GM19467 (cell line): ENCODE measurements around the gene RGL2.
A peak's percentile ranks its signal among the peaks of the same experiment; 100 is the strongest.
"Not testable (repeated sequence)": the region's sequence is repeated elsewhere in the genome, so short reads cannot be mapped to it uniquely, and the experiment has no call there.

Experiments
- ATAC-seq: cut with Tn5 transposase; IDR thresholded peaks from one replicate; pipeline ENCODE4 v1.9.1; 2021; ENCODE audit warnings: mild to moderate bottlenecking, moderate library complexity; ENCODE audit not compliant: unreplicated experiment

The RGL2 gene

DNA sequence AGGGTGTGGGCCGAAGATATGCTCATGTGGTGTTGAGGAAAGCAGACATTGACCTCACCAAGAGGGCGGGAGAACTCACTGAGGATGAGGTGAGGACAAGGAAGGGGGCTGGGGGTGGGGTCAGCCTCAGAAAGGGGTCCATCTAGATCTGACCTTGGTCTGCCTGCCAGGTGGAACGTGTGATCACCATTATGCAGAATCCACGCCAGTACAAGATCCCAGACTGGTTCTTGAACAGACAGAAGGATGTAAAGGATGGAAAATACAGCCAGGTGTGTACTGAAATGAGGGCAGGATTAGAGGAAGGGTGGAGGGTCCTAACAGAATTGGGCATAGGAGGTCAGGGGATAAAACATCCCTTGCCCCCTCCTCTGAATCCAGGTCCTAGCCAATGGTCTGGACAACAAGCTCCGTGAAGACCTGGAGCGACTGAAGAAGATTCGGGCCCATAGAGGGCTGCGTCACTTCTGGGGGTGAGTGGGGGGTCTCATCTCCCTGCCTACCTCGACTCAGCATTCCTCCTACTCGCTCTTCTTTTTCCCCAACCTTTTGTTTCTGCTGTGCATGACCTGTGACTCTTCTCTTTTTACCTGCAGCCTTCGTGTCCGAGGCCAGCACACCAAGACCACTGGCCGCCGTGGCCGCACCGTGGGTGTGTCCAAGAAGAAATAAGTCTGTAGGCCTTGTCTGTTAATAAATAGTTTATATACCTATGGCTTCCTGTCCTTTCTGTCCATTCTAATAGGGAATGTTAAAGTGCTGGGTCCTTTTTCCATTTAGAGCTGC, 22.8 kb downstream of the RGL2 start:
- ATAC-seq, result not testable (repeated sequence)

DNA sequence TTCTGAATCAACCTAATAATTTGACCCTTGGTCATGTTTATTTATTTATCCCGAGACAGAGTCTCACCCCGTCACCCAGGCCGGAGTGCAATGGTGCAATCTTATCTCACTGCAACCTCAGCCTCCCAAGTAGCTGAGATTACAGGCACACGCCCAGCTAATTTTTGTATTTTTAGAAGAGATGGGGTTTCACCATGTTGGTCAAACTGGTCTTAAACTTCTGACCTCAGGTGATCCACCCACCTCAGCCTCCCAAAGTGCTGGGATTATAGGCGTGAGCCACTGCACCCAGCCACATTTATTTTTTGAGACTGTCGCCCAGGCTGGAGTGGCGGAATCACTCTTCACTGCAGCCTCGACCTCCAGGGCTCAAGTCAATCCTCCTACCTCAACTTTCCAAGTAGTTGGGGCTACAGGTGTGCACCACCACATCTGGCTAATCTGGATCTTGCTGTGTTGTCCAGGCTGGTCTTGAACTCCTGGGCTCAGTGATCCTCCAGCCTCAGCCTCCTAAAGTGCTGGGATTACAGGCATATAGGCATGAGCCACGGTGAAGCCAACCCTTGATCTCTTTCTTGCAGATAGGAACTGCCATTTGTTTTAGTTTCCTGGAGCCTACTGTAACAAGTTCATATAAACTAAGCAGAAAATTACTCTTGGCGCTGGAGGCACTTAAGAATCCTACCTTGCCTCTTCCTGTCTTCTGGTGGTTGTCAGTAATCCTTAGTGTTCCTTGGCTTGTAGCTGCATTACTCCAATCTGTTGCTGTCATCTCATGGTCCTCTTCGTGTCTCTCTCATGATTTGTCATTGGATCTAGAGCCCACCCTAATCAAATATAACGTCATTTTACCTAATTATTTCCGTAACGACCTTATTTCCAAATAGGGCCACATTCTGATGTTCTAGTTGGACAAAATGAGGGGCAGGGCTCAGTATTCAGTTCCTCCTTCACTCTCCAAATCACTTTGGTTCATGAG, 24.5 kb downstream of the RGL2 start:
- ATAC-seq, result no peak

DNA sequence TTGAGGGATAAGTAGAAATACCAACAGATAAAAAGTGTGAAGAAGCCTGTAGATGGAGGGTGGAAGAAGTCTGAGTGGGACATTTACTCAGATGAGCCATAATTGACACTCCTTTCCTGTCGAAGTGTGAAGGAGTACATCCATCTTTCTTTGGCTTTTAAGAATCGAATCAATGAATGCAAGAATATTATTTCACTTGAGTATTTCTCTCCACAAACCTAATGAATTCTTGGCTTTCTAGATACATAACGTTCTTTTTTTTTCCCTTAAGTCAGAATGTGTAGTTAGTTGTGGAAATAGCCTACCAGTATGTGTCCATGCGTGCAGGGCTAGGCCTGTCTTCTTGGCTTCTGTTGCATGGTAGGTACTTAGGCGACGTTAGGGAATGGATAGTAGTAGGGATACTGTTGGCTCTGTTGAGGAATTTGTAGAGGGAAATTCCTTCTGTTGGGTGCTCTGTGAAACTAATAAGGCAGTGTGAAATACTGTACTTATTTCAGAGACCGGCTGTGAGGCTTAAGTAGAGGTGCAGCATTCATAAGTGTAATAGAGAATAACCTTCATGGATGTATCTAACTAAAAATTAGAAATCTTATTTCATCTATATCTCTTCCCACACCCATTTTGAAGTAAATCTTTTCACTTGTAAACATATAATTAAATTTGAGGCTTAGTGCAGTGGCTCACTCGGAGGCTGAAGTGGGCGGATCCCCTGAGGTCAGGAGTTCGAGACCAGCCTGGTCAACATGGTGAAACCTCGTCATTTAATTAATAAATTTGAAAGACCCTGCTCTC, 25.4 kb downstream of the RGL2 start:
- no peak for ATAC-seq

DNA sequence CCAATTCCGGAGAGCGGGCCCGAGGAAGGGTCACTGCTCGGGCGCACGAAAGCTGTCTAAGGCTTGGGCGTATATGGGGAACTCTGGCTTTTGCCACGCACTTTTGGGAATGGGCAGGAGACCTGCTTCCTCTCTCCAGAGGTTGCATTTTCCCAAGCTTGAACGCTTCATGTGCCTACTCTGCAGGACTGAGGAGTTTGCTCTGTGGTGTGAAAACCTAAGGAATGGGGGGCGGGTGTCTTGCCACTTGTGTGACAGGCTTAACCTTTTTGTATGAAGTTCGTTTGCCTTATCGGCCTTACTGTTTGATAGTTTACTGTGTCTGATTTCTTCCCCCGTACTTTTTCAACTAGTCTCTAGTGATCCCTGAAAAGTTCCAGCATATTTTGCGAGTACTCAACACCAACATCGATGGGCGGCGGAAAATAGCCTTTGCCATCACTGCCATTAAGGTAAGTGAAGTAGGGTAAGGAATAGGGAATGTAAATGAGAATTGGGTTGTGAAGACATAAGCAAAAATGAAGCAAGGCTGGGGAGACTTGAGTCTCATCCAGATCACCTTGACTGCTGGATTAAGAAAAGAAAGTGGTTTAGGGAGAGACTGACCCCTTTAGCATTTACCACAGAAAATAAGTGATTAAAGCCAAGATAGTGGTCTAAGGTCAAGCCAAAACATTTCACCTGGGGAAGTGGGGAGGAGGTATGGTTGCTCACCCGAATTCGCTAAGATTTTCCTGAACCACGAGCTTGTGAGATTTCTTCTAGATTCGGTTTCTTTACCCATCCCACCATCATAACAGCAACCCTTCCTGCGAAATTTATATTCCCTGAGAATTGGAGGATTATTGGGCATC, 26.2 kb downstream of the RGL2 start:
- no peak for ATAC-seq

DNA sequence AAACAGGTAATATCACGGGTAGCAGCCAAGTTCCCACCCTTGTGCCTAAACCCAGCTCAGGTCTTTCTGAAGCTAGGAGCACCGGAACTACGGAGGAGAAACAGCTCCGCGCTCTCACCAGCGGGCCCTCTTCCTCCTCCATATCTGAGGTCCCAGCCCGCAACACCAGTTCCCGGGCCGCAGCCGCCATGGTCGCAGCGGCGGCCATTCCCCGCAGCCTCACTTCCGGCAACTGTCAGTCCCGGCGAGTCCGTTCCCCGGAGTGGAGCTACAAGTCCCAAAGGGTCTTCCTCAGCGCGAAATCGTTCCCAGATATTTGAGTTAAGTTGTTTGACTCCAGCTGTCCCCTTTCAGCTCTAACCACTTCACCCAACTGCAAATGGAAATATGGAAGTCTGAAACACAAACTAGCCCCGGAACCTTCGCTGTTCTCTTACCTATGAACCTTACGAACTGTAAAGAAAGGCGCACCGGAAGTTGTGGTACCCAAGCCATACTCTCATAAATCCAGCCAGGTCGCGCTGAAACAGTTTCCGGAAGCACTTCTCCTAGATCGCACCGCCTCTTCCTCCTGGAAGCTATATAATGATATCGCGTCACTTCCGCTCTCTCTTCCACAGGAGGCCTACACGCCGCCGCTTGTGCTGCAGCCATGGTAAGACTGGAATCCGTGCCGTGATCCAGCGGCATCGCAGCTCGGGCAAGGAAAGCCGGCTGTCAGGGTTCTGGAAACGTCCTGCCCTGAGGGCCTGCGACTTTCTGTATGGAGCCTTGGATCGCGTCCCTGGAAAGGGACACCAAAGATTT, 27.1 kb downstream of the RGL2 start, which contains the start of the genes RPS18 and VPS52:
RPS18 (plus strand) TSS at position 608 of the 807 bp plus-strand sequence; CDS start at position 653, 45 bp downstream.
VPS52 (minus strand) TSS at position 409 of the 807 bp plus-strand sequence; CDS start at position 208, 201 bp downstream.
- peak; percentile 79 for ATAC-seq

DNA sequence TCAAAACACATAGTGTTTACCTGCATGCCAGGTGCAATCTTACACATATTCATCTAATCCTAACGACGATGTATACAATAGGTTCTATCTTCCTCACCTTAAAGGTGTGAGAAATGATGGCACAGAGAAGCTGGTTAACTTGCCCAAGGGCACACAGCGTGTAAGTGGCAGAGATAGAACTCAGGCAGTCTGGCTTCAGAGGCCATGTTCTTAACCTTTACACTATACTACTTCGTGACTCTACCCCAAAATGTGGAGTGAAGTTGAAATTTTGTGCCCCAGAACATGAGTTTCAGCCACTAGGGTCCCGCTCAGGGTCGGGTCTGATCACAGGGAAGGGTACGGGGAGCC, 27.6 kb downstream of the RGL2 start:
- no peak for ATAC-seq

DNA sequence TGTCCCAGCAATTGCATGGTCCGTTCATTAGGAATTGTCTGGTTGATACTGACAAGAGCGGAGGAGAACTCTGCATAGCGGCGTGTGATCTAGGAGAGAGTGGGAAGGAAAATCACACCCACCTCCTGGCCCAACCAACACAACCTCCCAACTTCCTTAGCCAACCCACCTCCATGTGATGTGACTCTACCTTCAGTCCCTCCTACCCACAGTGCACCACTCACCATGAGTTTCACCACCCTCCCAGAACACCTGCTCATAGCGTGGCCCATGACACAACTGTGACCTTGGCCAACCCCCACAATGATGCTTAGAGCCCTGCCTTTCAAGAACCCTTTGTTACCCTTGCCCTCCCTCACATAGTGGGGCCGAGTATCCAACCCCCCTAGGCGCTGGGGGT, 34.7 kb downstream of the RGL2 start:
- no peak for ATAC-seq

DNA sequence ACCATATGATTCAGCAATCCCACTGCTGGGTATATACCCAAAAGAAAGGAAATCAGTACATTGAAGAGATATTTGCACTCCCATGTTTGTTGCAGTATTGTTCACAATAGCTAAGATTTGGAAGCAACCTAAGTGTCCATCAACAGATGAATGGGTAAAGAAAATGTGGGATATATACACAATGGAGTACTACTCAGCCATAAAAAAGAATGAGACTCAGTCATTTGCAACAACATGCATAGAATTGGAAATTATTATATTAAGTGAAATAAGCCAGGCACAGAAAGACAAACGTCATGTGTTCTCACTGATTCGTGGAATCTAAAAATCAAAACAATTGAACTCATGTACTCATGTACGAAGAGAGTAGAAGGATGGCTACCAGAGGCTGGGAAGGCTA, 36.3 kb downstream of the RGL2 start:
- not testable (repeated sequence) for ATAC-seq

DNA sequence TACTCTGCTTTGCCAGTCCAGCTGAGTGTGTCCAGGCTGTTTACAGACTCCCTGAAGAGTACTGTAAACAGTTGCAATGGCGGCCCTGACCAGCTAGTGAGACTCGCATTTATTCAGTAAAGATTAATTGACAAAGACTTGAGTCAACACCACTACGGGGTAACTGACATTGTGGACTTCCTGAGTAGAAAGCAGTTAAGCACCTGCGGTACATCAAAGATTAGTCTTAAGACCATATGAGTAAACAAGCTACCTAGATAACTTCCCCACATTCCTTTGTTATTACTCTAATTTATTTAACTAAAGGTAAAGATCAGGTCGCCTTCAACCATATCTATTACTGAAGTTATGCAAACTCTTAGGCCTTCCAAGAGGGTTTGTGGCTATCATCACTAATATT, 39.7 kb downstream of the RGL2 start:
- no peak for ATAC-seq

DNA sequence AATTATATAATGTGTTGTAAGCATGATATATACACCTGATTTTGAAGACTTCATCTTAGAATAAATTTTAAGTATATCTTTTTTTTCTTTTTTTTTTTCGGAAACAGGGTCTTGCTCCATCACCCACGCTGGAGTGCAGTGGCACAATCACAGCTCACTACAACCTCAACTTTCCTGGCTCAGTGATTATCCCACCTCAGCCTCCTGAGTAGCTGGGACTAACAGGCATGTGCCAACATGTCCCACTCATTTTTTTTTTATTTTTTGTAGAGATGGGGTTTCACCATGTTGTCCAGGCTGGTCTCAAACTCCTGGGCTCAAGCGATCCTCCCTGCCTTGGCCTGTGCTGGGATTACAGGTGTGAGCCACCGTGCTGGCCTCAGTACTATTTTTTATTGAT, 44.2 kb downstream of the RGL2 start:
- no peak for ATAC-seq

DNA sequence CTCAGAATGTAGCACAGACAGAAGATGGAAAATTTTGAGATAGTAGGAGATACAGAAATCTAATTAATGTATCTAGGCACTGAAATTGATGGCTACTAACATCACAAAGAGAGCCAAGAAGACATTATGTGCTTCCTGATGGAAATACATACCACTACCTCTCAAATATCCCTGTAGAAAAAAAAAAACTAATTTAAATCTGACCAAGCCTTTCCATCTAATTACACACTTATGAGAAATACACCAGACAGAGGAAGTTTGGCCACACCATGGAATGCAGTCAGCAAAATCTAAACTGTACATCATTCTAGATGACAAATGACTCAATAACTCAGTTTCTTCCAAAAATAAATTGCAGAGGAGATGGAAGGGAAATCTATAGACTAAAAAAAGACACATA, 46.0 kb downstream of the RGL2 start:
- no peak for ATAC-seq

DNA sequence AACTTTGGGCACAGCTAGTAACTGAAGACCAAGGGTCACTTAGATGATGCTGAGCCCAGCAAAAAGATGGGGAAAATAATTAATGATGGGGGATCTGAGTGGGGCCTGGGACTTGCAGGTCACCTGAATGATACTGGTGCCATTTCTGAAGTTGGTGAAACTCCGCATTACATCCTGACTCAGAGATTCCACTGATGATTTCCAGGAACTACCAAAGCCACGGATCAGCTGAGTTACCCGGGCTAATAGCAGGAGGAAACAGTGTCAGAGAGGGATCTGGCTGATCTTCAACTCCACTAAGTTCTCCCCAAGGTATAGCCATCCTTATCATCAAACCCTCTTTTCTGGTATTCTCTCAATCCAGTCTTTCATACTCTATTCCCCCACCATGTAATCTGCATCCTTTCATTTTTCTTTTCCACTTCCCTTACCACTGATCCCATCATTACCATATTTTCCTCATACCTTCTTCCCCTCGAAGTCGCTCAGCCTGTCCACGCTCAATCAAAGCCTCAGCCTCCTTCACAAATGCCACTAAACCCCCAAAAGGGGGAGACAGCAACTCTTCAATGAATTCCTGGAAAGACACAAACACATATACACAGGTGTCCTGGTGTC, 47.2 kb downstream of the RGL2 start:
- no peak for ATAC-seq

DNA sequence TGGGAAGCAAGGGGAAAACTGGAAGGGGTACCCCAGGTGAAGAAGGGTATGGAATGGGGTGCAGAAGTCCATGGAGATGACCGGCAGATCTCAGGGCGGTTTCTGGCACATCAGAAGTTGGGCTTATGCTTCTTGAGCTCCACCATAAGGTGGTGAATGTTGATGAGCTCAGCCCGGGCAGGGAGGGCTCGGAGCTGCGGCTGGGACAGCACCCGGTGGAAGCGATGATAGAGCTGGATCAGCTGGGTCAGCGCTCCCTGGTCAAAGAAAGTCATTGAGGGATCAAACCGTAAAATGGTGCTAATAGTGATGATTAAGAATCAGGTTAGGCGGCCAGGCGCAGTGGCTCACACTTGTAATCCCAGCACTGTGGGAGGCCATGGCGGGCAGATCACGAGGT, 48.0 kb downstream of the RGL2 start:
- ATAC-seq, result no peak

DNA sequence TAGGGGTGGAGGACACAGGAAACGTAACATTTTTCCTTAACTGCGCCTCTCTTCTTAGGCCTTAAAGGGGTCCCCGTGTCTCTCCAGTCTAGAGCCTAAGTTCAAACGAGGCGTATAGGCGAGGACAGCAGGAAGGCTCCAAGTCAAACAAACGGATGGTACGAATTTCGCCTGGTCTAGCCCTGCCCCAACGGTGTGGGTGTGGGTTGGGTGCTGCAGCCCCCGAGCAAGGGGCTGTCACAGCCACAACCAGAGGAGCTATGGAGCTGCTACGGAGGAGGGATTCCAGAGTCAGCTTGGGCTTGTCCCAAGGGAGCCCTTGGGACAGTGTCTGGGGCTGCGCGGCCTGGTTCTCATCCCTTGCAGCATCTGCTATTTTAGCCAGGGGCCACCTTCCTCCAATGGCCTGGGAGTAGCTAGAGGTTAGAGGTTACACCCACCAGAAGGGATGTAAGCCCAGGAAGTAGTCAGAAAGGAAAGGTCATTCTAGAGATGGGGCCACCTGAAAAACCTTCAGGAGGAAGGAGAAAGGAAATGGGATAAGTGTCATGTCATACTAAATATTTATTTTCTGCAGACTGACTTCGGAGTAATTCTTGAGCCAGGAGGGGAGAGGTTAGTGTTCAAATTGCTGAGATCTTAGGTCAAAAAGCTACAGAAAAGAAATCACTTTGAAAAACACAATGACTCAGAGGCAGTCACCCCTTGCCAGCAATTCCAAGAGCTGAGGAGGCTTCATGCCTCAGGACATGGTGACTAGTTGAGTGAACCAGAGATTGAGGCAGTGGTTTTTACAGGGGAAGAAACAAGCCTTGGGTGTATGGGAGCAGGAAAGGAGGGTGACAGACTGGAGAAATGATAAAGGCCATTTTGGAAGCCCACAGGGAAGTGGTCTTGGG, 48.8 kb downstream of the RGL2 start:
- ATAC-seq, result no peak

DNA sequence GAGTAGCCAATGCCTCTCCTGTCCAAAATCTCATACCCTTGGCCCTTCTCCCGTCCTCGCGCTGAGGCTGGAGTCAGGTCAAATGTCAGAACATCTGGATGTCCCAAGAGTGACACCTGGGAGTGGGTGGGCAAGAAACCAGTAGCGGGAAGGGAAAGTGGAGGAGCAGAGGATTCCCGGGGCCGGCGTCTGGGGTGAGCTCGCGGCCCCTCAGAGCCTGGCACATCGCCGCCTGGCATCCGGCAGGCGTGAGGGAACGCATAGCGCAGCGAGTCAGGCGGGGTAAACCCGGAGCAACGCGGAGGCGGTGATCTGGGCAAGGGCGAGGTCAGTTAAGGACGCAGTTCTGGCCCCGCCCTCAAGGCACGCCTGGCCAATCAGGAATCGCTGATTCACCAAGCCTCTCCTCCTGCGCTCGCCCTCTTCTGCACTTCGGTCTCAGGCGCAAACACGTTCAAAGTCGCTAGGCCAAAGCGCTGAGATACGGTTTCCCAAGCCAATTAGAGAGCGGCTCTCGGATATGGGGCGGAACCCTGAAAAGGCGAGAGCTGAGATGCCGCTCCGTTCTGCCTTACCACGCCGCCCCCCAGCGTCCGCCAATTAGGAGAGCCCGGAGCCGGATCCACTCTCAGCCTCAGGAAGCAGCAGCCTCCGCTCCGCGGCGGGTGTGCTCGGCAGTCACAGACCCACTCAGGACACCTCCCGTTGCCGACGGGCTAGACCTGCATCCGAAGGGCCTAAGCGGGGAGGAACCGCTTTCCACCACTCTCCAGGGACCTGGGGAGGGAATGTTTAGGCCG, 49.6 kb downstream of the RGL2 start:
- peak; percentile 86 for ATAC-seq

DNA sequence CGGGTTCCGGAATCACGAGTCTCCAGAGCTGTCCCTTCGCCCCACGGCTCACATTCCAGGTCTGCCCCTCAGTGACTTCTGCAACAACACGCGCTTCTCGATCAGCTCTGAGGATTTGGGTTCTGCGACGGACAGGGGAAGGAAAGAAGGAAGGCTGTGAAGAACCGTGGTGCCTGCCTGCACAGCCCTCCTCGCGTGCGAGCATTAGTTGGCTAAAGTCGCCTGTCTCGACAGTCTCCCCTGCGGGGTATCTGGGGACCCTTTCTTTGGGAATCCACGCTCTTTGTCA, 50.2 kb downstream of the RGL2 start:
- peak; percentile 0 for ATAC-seq

DNA sequence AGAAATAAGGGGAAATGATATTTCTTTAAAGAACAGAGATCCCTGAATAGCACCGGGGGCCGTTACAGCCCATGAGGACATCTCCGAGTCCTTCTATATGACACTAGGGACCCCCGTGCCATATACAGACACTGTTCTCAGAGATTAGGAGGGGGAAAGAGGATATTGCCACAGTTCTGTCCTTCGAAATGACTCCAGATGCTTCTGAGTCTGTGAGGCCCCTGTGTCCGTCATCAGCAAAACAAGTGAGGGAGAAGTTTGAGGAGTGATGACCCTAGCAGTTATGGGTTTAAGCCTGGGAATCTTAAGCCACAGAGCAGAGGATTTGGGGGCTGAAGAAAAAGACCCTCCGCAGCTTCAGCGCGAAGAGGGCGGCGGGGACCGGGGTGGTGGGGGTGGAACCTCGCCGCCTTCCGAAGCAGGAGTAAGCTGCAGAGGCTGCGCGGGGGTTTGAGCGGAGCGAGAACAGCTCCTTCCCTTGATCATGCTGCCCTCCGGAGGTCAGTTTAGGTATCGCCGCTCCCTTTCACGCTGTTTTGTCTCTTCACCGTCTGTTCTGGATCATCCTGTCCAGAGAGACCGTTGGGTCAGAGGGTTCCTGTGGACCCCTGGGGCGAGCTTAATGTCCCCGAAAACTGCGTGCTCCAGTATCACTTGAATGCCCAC, 50.6 kb downstream of the RGL2 start:
- ATAC-seq, result no peak
